Astrocyte of the spinal cord (primary cell): Measurements from ENCODE around the gene ZFYVE9.
A peak's percentile ranks its signal among the peaks of the same experiment; 100 is the strongest.
"Not testable (repeated sequence)": the region's sequence is repeated elsewhere in the genome, so short reads cannot be mapped to it uniquely, and the experiment has no call there.

ENCODE experiments used
- DNase-seq: peaks from one replicate; pipeline ENCODE4 v3.0.0; 2011; ENCODE audit warnings: low read depth, low spot score
- H3K4me3 ChIP-seq: 2 replicates; pipeline ENCODE4 v1.5.1; 2011; ENCODE audit warnings: low read depth, mild to moderate bottlenecking, low read length, moderate library complexity
- in situ Hi-C: cut with HindIII; loops from 2 replicates; pipeline ENCODE4 v1.10.0; 2017; ENCODE audit warnings: low sequenced_read_pairs
- TF ChIP-seq, protein P1 (sequence below): IDR thresholded peaks from 2 replicates; pipeline ENCODE4 v1.5.1; 2012; ENCODE audit warnings: low read depth, mild to moderate bottlenecking, low read length, inconsistent platforms

ZFYVE9 gene

DNA sequence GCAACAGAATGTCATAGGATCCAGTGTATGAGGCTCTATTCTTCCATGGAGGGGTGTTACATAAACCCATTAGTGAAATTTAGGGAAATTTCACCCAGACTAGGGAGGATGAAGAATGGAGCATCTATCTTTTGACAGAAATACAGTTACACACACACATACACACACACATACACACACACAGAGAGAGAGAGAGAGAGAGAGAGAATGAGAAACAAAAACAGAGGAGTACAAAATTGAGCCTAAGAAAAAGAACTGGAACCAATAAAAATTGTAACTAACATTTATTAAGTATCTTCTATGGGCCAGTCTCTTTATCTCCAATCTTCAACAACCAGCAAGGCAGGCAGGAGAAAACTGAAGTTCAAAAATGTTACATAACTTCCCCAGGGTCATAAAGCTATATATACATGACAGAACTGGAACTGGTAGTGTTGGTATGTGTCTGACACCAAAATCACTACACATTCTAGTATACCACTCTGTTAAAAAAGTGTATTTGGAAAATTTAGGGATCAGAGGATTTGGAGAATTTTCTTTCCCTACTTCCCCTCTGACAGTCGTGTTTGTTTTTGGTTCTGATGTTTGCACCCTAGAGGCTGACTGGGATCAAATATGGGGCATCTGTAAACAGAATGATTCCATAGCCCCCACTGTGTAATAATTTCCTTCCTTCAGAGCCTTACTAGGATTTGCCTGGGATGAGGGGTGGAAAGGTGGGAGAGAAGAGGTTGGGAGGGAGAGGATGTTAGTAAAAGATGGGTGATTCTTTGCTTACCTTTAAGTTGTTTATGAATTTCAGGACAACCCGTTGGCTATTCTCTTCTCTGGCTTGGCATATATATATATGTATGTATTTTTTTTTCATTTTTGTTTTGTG is 1.0 kb upstream of the ZFYVE9 start:
- no peak overlapping the region for H3K4me3 ChIP-seq
- peak; percentile 13 for DNase-seq
- TF ChIP-seq, protein P1, sequence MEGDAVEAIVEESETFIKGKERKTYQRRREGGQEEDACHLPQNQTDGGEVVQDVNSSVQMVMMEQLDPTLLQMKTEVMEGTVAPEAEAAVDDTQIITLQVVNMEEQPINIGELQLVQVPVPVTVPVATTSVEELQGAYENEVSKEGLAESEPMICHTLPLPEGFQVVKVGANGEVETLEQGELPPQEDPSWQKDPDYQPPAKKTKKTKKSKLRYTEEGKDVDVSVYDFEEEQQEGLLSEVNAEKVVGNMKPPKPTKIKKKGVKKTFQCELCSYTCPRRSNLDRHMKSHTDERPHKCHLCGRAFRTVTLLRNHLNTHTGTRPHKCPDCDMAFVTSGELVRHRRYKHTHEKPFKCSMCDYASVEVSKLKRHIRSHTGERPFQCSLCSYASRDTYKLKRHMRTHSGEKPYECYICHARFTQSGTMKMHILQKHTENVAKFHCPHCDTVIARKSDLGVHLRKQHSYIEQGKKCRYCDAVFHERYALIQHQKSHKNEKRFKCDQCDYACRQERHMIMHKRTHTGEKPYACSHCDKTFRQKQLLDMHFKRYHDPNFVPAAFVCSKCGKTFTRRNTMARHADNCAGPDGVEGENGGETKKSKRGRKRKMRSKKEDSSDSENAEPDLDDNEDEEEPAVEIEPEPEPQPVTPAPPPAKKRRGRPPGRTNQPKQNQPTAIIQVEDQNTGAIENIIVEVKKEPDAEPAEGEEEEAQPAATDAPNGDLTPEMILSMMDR, result no peak
- in situ Hi-C loops, result no loop called here

DNA sequence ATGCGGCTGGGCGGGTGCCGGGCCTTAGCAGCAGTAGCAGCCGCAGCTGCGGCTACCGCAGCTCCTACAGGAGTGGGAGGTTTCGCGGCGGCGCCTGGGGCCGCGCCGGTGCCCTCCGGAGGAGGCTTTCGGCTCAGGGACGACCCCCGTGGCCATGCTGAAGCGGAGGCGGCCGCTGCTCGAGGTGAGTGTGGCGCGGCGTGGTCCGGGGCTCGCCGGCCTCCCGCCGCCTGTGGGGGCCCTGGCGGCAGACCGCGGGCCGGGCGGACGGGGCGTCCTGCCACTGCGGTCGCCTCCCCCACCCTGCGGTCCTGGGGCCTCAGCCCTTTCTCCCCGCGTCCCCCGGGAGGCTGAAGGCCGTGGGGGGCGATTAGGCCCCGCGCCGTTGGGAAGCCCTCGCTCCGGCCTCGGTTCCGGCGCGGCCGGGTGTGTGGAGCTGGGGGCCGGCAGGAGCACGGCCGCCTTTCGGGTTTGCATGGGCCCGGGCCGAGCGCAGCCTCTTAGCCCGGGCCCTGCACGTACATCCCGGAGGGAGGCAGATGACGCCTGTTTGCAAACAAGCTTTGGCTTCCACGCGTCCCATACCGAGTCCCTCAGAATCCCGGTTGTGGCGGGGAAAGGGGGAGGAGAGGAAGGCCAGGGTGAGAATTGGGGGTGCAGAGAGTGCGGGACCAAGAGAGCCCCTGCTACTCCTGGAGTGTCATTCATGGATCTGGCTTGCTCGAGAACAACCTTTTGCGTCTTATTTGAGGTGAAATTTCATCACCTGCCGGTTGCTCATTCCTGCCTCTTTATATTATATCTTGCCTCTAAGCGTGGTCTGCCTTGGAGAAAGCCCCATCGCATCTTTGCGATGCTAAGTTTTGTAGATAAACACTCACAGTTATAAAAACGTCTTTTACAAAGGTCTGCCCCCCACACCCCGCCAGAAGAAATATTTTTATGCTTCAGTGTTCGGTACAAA is 613 bp downstream of the ZFYVE9 start:
- peak overlapping the region; percentile 78 for H3K4me3 ChIP-seq
- in situ Hi-C loops, result no loop called here
- TF ChIP-seq, protein P1, result no peak
- DNase-seq, result peak; percentile 62

DNA sequence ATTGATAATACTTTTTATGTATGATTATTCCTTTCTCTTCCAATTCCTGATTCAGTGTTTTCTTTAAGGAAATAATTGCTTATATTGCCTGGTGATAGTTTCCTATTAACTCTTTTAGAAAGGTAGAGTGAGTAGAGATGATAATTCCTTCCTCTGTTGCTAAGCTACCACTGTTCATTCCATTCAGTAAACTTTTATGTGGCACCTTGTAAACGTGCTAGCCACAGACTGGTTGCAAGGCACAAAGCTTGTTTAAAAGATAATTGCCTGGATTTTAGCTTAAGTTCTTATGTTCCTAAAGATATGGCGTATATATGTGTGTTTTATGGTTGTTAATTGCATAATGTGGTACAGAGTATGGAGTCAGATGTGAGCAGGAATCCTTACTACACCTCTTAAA is 3.2 kb downstream of the ZFYVE9 start:
- in situ Hi-C loops, result no loop called here
- TF ChIP-seq, protein P1, result no peak
- no peak for DNase-seq
- no peak overlapping the region for H3K4me3 ChIP-seq

DNA sequence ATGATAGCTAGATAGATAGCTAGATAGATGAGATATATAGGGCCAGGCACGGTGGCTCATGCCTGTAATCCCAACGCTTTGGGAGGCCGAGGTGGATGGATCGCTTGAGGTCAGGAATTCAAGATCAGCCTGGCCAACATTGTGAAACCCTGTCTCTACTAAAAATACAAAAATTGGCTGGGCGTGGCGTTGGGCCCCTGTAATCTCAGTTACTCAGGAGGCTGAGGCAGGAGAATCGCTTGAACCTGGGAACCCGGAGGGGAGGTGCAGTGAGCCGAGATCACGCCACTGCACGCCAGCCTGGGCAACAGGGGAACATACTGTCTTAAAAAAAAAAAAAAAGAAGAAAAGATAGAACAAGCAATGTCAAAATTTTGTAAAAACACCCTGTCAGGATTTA is 8.6 kb downstream of the ZFYVE9 start:
- DNase-seq, in situ Hi-C loops, H3K4me3 ChIP-seq: not testable (repeated sequence)

DNA sequence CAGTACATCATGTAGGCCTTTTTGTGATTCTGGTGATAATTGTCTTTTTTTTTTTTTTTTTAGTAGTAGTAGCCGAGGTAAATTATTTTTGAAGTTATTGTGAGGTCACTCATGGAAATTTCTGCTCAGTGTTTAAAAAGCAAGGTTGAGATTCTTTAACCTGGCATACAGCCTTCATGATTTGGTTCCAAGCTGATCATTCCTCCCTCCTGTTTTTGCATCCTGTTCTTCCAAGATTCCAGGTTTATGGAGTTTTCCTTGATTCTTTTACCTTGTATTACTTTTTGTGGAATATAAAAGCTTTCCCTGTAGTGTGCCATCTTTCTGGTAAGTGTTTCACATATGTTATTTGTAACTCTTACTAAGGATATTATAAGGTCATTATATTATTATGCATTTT is 9.1 kb downstream of the ZFYVE9 start:
- DNase-seq, result no peak
- TF ChIP-seq, protein P1, result no peak
- in situ Hi-C loops, result no loop called here
- no peak overlapping the region for H3K4me3 ChIP-seq

DNA sequence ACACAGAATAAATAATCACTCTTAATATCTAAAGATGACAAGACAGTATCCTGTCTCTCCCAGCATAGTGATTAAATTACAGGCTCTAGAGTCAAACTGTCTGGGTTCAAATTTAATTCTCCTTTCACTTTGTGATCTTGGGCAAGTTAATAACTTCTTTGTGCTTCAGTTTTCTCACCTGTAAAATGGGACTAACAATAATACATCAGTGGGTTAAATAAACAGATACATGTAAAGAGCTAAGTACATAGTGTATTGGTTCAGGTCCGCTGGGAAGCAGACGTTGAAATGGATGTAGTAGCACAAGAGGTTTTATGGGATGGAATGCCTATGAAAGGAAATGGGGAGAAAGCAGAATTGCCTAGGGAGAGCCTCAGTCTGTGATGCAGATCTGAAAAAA is 10.7 kb downstream of the ZFYVE9 start:
- DNase-seq, result no peak
- TF ChIP-seq, protein P1, result no peak
- H3K4me3 ChIP-seq, result no peak overlapping the region
- in situ Hi-C loops, result no loop called here

DNA sequence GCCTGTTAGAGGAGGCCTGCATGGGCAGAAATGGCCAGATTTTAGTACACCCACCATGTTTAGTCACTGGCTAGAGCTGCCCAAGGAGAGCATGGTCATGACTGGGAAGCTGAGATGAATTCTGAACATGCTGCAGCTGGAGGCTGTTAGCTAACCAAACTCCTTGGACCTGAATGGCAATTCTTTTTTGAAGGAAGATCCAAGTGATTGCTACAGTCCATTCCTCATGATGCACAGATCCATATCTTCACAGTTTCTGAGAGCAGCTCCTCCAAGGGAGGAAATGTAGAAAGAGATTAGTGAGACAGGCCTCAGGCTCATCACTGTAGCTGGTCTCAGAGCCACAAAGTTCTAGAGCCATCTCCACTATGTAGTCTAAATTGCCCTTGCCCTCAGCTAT is 11.1 kb downstream of the ZFYVE9 start:
- no peak for DNase-seq
- in situ Hi-C loops, result no loop called here
- no peak overlapping the region for H3K4me3 ChIP-seq
- TF ChIP-seq, protein P1, result no peak
